NCI-H82 treated with DMSO at 0.1 percent for 48 hours (cell line): ENCODE data around the gene MEPE.

ENCODE experiments used
- DNase-seq: peaks from one replicate; lab custom pipeline; 2025; ENCODE audit not compliant: unreplicated experiment; lab: John Stamatoyannopoulos, UW

The MEPE gene

GRCh38 chr4:87840149-87840548 is 7.4 kb downstream of the MEPE start:
- no peak for DNase-seq

- DNase-seq: no peak
These were observed 11.2 kb downstream of the MEPE start for GRCh38 chr4:87843936-87844335.

- no peak for DNase-seq
These were observed 11.7 kb downstream of the MEPE start for GRCh38 chr4:87844452-87844851.

- no peak for DNase-seq
These were observed 13.5 kb downstream of the MEPE start for GRCh38 chr4:87846226-87846625.

GRCh38 chr4:87848622-87849351 is 16.0 kb downstream of the MEPE start:
- DNase-seq: peak; percentile 4

- DNase-seq: no peak
These were observed 16.8 kb downstream of the MEPE start for GRCh38 chr4:87849612-87850011.

GRCh38 chr4:87851332-87851731 is 18.6 kb downstream of the MEPE start:
- no peak for DNase-seq

- DNase-seq: no peak
These were observed 19.2 kb downstream of the MEPE start for GRCh38 chr4:87851953-87852352.

- DNase-seq: no peak
These were observed 20.3 kb downstream of the MEPE start for GRCh38 chr4:87853108-87853507.

- DNase-seq: no peak
These were observed 21.1 kb downstream of the MEPE start for GRCh38 chr4:87853891-87854290.

- no peak for DNase-seq
These were observed 22.8 kb downstream of the MEPE start for GRCh38 chr4:87855559-87855958.

- DNase-seq: no peak
These were observed 24.0 kb downstream of the MEPE start for GRCh38 chr4:87856816-87857215.

GRCh38 chr4:87857789-87858188 is 25.0 kb downstream of the MEPE start:
- DNase-seq: no peak

GRCh38 chr4:87862236-87862635 is 29.5 kb downstream of the MEPE start:
- no peak for DNase-seq

- no peak for DNase-seq
These were observed 30.7 kb downstream of the MEPE start for GRCh38 chr4:87863486-87863885.

- DNase-seq: no peak
These were observed 31.6 kb downstream of the MEPE start for GRCh38 chr4:87864321-87864720.

GRCh38 chr4:87865288-87865687 is 32.5 kb downstream of the MEPE start:
- DNase-seq: no peak

GRCh38 chr4:87865960-87866598 is 33.3 kb downstream of the MEPE start:
- DNase-seq: no peak

- DNase-seq: no peak
These were observed 35.8 kb downstream of the MEPE start for GRCh38 chr4:87868522-87868921.

- DNase-seq: no peak
These were observed 39.3 kb downstream of the MEPE start for GRCh38 chr4:87872028-87872427.

- DNase-seq: no peak
These were observed 42.4 kb downstream of the MEPE start for GRCh38 chr4:87875191-87875590.

- DNase-seq: no peak
These were observed 47.3 kb downstream of the MEPE start for GRCh38 chr4:87880106-87880505.

- no peak for DNase-seq
These were observed 48.3 kb downstream of the MEPE start for GRCh38 chr4:87881115-87881514.
